Activated CD4-positive, alpha-beta memory T cell treated with anti-CD3 and anti-CD28 coated beads, Interleukin-2, amount 10 ng/mL, durations not matched to agents 7 days and 5 days (primary cell): ENCODE data around the gene TBC1D5. TPM values are rescaled to one million over a fixed set of nuclear protein-coding genes. Genes with fewer than 3 reads are reported as not detected.

ENCODE experiments used
- CTCF ChIA-PET: fragments of 350-600 bp; sonication (Branson Sonifier 250); formaldehyde crosslinking; loops from one replicate; lab custom pipeline; 2021; ENCODE audit warnings: antibody characterized with exemption, inconsistent platforms; lab: Charles Lee
- POLR2A ChIA-PET: fragments of 350-600 bp; sonication (Branson Sonifier 250); formaldehyde crosslinking; loops from one replicate; lab custom pipeline; 2021; ENCODE audit warnings: antibody characterized with exemption; lab: Charles Lee
- DNase-seq: peaks from one replicate; pipeline ENCODE4 v3.0.0-alpha.2; 2020
- H3K27ac Mint-ChIP-seq: one replicate; pipeline ENCODE4 v1.8.0; 2021; ENCODE audit warnings: mild to moderate bottlenecking, mixed read lengths
- H3K27me3 Mint-ChIP-seq: one replicate; pipeline ENCODE4 v1.8.0; 2021; ENCODE audit warnings: mixed read lengths
- H3K36me3 Mint-ChIP-seq: one replicate; pipeline ENCODE4 v1.8.0; 2021; ENCODE audit warnings: low read depth, mixed read lengths
- H3K4me1 Mint-ChIP-seq: one replicate; pipeline ENCODE4 v1.8.0; 2021; ENCODE audit warnings: mixed read lengths
- H3K4me3 Mint-ChIP-seq: one replicate; pipeline ENCODE4 v1.8.0; 2021; ENCODE audit warnings: mild to moderate bottlenecking, mixed read lengths
- H3K9me3 Mint-ChIP-seq: one replicate; pipeline ENCODE4 v1.8.0; 2021; ENCODE audit warnings: mixed read lengths
- total RNA-seq, 2 experiments: library from RNA; stranded (reverse); gene quantifications; one replicate each; pipeline ENCODE4 v1.2.3, GENCODE V29; 2021

Gene TBC1D5
- total RNA-seq, 2 experiments from 2014 or later: 49.9 to 50.8 TPM

DNA sequence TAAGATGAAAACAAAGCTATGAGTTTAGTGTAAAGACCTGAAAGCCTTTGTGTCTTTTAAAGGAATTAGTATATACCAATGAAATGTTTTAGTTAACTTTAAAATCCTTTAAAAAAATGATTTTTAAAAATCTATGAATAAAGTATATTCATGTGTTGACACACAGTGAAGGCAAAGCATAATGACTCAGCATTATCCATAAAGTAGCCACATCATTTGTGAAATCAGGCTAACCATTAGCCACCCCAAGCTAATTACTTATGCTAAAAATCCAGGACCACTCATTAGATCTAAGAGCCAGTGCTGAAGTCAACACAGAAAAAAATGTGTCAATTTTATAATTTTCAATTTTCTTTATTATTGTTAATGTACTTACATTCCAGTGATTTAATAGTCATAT, 310.2 kb downstream of the TBC1D5 start:
- no peak for DNase-seq
- ChIA-PET CTCF (interaction anchor here (4.2 kb wide), 1 partner anchor 410 kb away, joined by 28 read pairs; no protein-coding TSS in a partner anchor), POLR2A (no interaction called here)
- Mint-ChIP-seq H3K4me3 (no peak overlapping the region), H3K4me1 (no peaks in the 10 kb centered on the region), H3K27me3 (no peaks in the 10 kb centered on the region), H3K9me3 (peaks cover 5% of the 10 kb centered on the region), H3K36me3 (no peaks in the 10 kb centered on the region), H3K27ac (no peak overlapping the region)

DNA sequence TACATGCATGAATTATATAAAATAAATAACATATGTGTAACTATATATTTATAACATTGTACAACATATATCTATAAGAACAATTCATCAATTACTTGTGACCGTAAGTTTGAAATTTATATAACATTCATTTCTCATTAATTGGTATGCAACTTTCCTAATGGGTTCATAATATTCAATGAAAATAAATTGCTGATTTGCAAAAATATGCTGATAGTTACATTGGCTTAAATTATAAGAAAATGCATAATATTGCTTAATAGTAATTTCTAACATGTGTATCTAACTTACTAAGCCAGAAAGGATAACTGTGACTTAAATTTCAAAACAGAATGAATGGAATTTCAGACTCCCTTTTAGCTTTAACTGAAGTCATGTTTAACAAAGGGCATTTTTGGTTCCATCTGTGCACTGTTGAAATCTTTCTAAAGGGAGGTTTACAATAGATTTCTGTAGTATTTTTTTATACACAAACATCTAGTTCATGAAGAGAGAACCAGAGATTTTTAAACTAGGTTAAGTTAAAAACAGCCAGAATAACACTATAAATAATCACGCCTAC, 310.9 kb downstream of the TBC1D5 start:
- Mint-ChIP-seq H3K36me3 (no peaks in the 10 kb centered on the region), H3K4me3 (no peak overlapping the region), H3K4me1 (no peaks in the 10 kb centered on the region), H3K9me3 (peaks cover 5% of the 10 kb centered on the region), H3K27me3 (no peaks in the 10 kb centered on the region), H3K27ac (no peak overlapping the region)
- ChIA-PET CTCF (interaction anchor here (4.2 kb wide), 1 partner anchor 410 kb away, joined by 28 read pairs; no protein-coding TSS in a partner anchor), POLR2A (no interaction called here)
- DNase-seq: no peak

DNA sequence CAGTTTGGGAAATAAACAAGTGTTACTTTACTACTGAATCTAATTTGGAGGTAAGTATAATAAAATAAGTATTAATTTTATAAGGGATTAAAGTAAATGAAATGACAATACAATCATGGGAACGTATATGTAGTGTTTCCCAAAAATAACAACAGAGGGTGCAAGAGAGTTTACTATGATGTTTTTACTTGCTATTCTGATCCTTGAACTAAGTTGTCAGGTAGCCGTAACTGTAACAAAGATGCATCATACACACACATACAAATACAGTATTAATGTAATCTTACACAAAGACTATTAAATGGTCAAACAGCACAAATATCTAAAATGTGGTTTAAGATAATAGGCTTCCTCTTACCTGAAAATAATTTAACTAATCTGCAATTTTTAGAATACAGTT, 311.4 kb downstream of the TBC1D5 start:
- CTCF ChIA-PET: interaction anchor here (4.2 kb wide), 1 partner anchor 411 kb away, joined by 28 read pairs; no protein-coding TSS in a partner anchor
- no peaks in the 10 kb centered on the region for H3K4me1 Mint-ChIP-seq
- H3K4me3 Mint-ChIP-seq: no peak overlapping the region
- no peaks in the 10 kb centered on the region for H3K27me3 Mint-ChIP-seq
- no peak overlapping the region for H3K27ac Mint-ChIP-seq
- H3K9me3 Mint-ChIP-seq: peaks cover 5% of the 10 kb centered on the region
- no peaks in the 10 kb centered on the region for H3K36me3 Mint-ChIP-seq
- no peak for DNase-seq
- POLR2A ChIA-PET: no interaction called here

DNA sequence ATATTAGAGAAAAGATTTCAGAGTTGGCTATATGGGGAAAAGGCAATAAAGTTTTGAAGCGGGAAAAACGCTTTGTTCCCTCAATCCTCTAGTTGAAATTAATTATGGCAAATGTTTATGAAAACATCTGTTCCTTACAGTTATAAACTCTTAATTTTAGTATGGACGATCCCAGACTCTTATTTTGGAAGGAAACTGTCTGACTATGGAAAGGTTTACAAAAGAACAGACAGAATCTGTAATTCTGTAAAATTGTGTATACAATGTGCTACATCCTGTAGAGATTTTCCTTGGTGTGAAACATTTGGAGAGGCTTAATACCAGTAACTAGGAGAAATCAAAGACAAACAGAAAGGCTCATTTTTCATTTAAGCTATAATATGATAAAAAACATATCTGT, 311.8 kb downstream of the TBC1D5 start:
- ChIA-PET POLR2A (no interaction called here), CTCF (interaction anchor here (4.2 kb wide), 1 partner anchor 411 kb away, joined by 28 read pairs; no protein-coding TSS in a partner anchor)
- H3K4me3 Mint-ChIP-seq: no peak overlapping the region
- H3K9me3 Mint-ChIP-seq: peaks cover 3% of the 10 kb centered on the region
- no peaks in the 10 kb centered on the region for H3K36me3 Mint-ChIP-seq
- no peak for DNase-seq
- H3K4me1 Mint-ChIP-seq: no peaks in the 10 kb centered on the region
- H3K27me3 Mint-ChIP-seq: no peaks in the 10 kb centered on the region
- H3K27ac Mint-ChIP-seq: no peak overlapping the region

DNA sequence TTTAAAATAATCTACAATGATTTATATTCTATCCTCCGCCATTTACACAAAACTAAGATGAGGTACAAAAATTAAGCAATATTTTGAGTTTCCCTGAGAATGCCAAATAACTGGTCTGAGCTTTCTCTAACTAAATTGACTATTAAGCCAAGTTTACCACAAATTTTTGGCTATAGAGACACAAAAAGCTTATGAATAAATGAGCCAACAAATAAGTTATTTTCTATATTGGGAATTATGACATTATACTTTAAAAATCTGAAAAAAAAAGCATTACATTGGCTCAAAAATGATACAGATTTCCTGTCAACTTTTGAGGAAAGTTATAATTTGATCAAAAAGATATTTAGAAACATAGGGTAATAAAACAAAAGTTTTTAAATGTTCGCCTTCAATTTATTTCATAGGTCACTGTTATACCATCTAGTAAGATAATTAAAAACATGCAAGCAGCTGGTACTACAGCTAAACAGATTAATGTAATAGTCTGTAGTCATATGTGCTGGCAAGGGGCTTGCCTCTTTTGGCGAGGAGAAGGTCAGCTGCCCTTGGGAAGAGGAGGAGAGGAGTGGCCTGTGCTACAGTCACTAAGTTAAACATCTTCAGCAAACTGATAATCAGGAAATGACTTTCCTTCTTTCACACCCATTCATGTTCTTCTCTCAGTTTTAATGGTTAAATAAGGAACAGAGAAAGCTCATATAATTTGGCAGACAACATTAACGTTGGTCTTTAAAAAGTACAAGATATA, 318.5 kb downstream of the TBC1D5 start:
- Mint-ChIP-seq H3K36me3 (no peaks in the 10 kb centered on the region), H3K27ac (no peak overlapping the region)
- POLR2A ChIA-PET: no interaction called here

DNA sequence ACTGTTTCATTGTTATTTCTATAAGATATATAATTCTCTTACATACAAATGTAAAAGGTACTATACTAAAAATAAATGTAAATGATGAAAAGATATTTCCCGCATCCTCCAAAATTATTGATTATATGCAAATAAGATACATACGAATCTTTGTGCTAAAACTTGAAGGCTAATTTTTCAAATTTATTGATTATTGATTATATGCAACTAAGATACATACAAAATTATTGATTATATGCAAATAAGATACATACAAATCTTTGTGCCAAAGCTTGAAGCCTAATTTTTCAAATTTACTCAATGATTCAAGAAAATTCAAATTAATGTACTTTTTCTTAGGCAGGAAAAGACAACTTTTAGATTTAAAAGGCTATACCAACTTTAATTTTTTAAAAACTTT, 319.8 kb downstream of the TBC1D5 start:
- ChIA-PET POLR2A (no interaction called here), CTCF (interaction anchor here (3.3 kb wide), 1 partner anchor 8 kb away, joined by 16 read pairs; no protein-coding TSS in a partner anchor)
- Mint-ChIP-seq H3K36me3 (no peaks in the 10 kb centered on the region), H3K9me3 (no peaks in the 10 kb centered on the region), H3K4me1 (no peaks in the 10 kb centered on the region), H3K4me3 (no peak overlapping the region), H3K27me3 (no peaks in the 10 kb centered on the region), H3K27ac (no peak overlapping the region)
- no peak for DNase-seq

More for the DNA sequence above, 318.5 kb downstream of the TBC1D5 start:
- Mint-ChIP-seq H3K4me1 (no peaks in the 10 kb centered on the region), H3K4me3 (no peak overlapping the region), H3K27me3 (no peaks in the 10 kb centered on the region), H3K9me3 (no peaks in the 10 kb centered on the region)
- CTCF ChIA-PET: interaction anchor here (1.6 to 3.3 kb wide), 2 partner anchors 10 to 417 kb away, joined by 5 to 16 read pairs; no protein-coding TSS in a partner anchor
- no peak for DNase-seq

DNA sequence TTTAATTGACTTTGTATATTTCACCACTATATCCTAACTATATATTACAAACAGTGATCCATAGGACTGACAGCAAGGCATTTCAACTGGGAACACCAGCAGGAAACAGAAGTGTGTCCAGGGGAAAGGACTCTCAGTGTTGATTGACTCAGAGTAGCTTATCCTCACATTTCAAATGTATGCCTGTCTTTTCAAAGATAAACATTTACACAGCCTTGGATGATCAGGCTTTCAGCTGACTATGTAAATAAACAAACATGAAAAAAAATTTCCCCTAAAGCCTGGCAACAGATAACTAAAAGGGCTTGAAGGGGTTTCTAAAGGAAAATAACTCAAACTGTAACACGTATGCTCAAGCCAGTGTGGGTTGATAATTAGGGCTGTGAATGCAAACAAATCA, 321.8 kb downstream of the TBC1D5 start:
- POLR2A ChIA-PET: no interaction called here
- H3K4me3 Mint-ChIP-seq: no peak overlapping the region

DNA sequence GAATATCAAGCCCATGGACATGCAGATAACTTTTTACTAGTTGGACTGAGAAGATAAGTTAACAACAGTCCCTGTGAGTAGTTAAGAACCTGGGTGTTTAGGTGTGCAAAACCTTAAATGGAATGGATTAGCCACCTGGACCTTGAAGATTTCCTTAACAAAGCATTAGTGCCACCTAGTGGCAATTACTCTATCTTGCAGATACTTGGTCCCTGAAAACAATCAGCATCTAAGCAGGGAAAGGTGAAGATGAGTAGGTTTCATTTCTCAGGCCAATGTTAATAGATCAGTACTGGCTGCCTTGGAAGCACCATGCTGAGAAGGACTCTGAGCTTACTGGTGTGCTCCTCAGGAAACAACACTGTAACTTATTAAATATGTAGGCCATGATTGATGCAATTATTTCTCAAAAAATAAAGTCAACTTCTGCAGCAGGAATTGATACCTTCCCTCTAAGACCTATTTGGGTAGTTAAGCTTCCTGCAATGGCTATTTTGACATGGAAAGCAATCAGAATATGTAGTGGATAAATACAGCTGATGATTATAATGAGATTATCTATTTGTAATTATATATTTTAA, 329.4 kb downstream of the TBC1D5 start:
- ChIA-PET CTCF (interaction anchor here (0.8 to 2.8 kb wide), 11 partner anchors 10 to 812 kb away, joined by 3 to 19 read pairs (median 6); no protein-coding TSS in a partner anchor), POLR2A (no interaction called here)
- no peak for DNase-seq
- peaks cover 1% of the 10 kb centered on the region for H3K4me1 Mint-ChIP-seq
- no peaks in the 10 kb centered on the region for H3K27me3 Mint-ChIP-seq
- no peak overlapping the region for H3K4me3 Mint-ChIP-seq
- no peaks in the 10 kb centered on the region for H3K36me3 Mint-ChIP-seq
- no peak overlapping the region for H3K27ac Mint-ChIP-seq
- H3K9me3 Mint-ChIP-seq: no peaks in the 10 kb centered on the region

More for the DNA sequence above, 321.8 kb downstream of the TBC1D5 start:
- no peak for DNase-seq
- Mint-ChIP-seq H3K4me1 (no peaks in the 10 kb centered on the region), H3K36me3 (no peaks in the 10 kb centered on the region), H3K27ac (no peak overlapping the region), H3K9me3 (no peaks in the 10 kb centered on the region), H3K27me3 (no peaks in the 10 kb centered on the region)
- CTCF ChIA-PET: no interaction called here

DNA sequence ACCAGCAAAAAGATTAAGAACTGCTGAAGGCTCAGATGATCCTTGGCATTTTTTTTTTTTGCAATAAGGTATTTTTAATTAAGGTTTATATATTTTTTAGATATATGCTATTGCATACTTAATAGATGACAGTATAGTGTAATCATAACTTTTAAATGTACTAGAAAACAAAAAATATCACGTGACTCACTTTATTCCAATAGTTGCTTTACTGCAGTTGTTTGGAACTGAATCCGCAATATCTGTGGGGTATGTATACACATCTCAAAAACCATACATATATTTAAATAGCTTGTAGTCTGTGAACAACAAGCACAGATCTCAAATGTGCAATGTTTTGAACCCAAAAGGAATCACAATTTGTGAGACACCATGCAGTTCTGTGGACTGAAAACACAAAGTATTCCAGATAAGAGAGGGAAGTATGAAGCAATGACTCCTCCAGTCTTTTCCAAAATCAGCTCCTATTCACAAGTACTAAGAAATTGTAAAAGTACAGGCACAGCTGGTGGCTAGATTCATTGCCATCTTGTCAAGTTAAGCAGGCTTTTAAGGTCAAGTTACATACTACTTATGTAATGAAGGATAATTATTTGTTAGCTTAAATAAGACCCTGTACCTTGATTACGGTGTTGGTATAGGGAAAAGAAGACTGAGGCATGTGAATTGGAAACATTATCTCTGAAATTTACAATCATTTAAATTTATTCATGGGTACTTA, 331.1 kb downstream of the TBC1D5 start:
- ChIA-PET CTCF (no interaction called here), POLR2A (no interaction called here)
- Mint-ChIP-seq H3K36me3 (no peaks in the 10 kb centered on the region), H3K9me3 (no peaks in the 10 kb centered on the region), H3K4me1 (peaks cover 1% of the 10 kb centered on the region), H3K4me3 (no peak overlapping the region), H3K27ac (no peak overlapping the region), H3K27me3 (no peaks in the 10 kb centered on the region)
- no peak for DNase-seq

DNA sequence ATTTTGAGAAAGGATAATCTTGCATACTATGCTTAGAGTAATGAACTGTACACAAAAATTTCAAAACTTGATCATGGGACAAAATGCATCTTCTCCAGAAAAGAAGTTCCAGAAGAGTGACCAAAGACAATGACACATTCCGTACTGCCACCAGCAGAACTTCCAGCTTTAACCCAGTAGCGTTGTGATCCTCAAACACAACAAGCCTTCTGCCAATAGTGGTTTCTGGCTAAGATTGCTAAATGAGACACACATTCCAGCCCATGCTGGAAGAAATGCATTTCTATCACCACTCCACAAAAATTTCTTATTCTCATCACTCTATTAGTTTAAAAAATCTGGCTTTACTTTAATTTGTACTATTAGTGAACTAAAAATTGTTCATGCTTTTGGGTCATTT, 334.9 kb downstream of the TBC1D5 start:
- ChIA-PET POLR2A (no interaction called here), CTCF (interaction anchor here (0.7 kb wide), 1 partner anchor 578 kb away, joined by 3 read pairs; no protein-coding TSS in a partner anchor)
- no peaks in the 10 kb centered on the region for H3K4me1 Mint-ChIP-seq
- H3K27me3 Mint-ChIP-seq: no peaks in the 10 kb centered on the region
- no peak overlapping the region for H3K27ac Mint-ChIP-seq
- no peak for DNase-seq
- H3K4me3 Mint-ChIP-seq: no peak overlapping the region
- peaks cover 2% of the 10 kb centered on the region for H3K36me3 Mint-ChIP-seq
- H3K9me3 Mint-ChIP-seq: no peaks in the 10 kb centered on the region

DNA sequence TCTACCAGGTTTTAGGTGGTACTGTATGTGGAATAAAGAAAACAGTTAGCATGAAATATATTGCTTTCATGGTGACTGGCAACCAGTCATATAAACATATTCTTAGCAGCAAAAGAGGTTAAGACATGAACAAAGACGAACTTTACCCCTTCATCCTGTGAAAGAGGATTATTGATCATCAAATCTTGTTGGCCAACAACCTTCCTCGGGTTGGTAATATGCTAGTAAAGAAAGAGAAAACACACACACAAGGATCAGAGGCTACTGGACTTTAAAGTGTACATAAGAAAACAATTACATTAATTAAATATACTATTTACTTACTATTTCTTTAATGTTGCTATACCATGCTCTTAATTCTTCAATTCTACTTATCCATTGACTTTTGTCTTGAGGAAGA, 337.9 kb downstream of the TBC1D5 start:
- no peak overlapping the region for H3K4me3 Mint-ChIP-seq
- no peaks in the 10 kb centered on the region for H3K4me1 Mint-ChIP-seq
- no peak for DNase-seq
- peaks cover 2% of the 10 kb centered on the region for H3K36me3 Mint-ChIP-seq
- H3K27ac Mint-ChIP-seq: no peak overlapping the region
- H3K9me3 Mint-ChIP-seq: no peaks in the 10 kb centered on the region
- ChIA-PET CTCF (interaction anchor here (1.0 kb wide), 1 partner anchor 9 kb away, joined by 3 read pairs; no protein-coding TSS in a partner anchor), POLR2A (no interaction called here)
- H3K27me3 Mint-ChIP-seq: no peaks in the 10 kb centered on the region

DNA sequence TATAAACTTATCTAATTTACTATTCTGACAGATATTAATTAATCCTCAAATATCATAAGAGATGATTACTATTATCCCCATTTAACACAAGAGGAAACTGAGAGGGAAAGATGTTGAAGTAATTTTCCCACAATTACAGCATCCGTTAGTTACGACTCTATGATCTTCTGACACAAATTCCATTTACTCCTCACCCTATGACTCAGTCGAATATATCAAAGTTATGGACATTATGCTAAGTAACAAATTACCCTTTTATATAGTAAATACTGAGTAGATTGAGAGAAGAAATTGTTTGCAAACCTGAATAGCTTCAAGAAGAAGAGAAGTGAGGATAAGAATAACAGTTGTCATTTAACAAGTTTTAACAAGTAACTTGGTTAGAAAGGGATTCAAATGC, 340.0 kb downstream of the TBC1D5 start:
- Mint-ChIP-seq H3K4me1 (no peaks in the 10 kb centered on the region), H3K4me3 (no peak overlapping the region), H3K9me3 (no peaks in the 10 kb centered on the region), H3K27ac (no peak overlapping the region), H3K36me3 (peaks cover 4% of the 10 kb centered on the region), H3K27me3 (no peaks in the 10 kb centered on the region)
- ChIA-PET POLR2A (no interaction called here), CTCF (no interaction called here)
- DNase-seq: no peak

DNA sequence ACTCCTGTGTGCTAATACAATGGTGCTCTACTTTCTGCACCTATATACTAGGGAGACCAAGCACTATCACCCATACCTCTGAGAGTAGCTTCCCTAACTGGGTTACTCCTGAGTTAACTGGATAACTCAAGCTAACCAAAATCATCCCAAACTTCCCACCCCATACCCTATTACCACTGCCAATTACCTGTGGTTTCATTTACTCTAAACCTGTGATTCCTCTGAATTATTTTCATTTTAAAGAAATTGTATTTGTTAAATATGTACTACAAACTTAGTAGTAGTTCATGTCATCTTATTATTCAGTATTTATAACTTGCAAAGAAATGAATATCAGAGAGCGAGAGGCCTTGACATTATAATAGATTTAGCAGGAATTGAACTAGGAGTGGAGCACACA, 340.5 kb downstream of the TBC1D5 start:
- Mint-ChIP-seq H3K4me1 (no peaks in the 10 kb centered on the region), H3K9me3 (no peaks in the 10 kb centered on the region), H3K4me3 (no peak overlapping the region), H3K36me3 (peaks cover 4% of the 10 kb centered on the region), H3K27me3 (no peaks in the 10 kb centered on the region), H3K27ac (no peak overlapping the region)
- ChIA-PET CTCF (no interaction called here), POLR2A (no interaction called here)
- DNase-seq: no peak
